HG02678 (cell line): ENCODE measurements around the gene SLC43A1.

Experiments
- ATAC-seq: cut with Tn5 transposase; IDR thresholded peaks from one replicate; pipeline ENCODE4 v1.9.1; 2021; ENCODE audit warnings: mild to moderate bottlenecking, moderate library complexity; ENCODE audit not compliant: unreplicated experiment

The SLC43A1 gene

GRCh38 chr11:57499413-57499982 is 16.0 kb downstream of the SLC43A1 start:
- peak; percentile 100 for ATAC-seq

GRCh38 chr11:57498540-57498939 is 17.0 kb downstream of the SLC43A1 start:
- no peak for ATAC-seq

- ATAC-seq = no peak
These were observed 17.9 kb downstream of the SLC43A1 start for GRCh38 chr11:57497303-57498247.

- ATAC-seq = no peak
These were observed 19.2 kb downstream of the SLC43A1 start for GRCh38 chr11:57496109-57496820.

GRCh38 chr11:57493507-57494503 is 21.7 kb downstream of the SLC43A1 start:
- ATAC-seq = peak; percentile 74

- ATAC-seq = peak; percentile 46
These were observed 24.0 kb downstream of the SLC43A1 start for GRCh38 chr11:57491371-57492061.

GRCh38 chr11:57490456-57491248 is 24.9 kb downstream of the SLC43A1 start:
- no peak for ATAC-seq

GRCh38 chr11:57487920-57488659 is 27.4 kb downstream of the SLC43A1 start:
- ATAC-seq = no peak

GRCh38 chr11:57487021-57487778 is 28.3 kb downstream of the SLC43A1 start:
- no peak for ATAC-seq

- ATAC-seq = no peak
These were observed 30.1 kb downstream of the SLC43A1 start for GRCh38 chr11:57485217-57485990.

GRCh38 chr11:57484141-57484710 is 31.3 kb downstream of the SLC43A1 start:
- peak; percentile 54 for ATAC-seq

GRCh38 chr11:57483562-57483918 is 32.0 kb downstream of the SLC43A1 start:
- no peak for ATAC-seq

- ATAC-seq = no peak
These were observed 32.5 kb downstream of the SLC43A1 start for GRCh38 chr11:57482782-57483561.

GRCh38 chr11:57481915-57482781 is 33.4 kb downstream of the SLC43A1 start:
- no peak for ATAC-seq

GRCh38 chr11:57481315-57481714 is 34.2 kb downstream of the SLC43A1 start:
- ATAC-seq = no peak
